NCI-H748 treated with DMSO at 0.1 percent for 48 hours (cell line): Measurements from ENCODE around the gene TP73.

Experiments
- DNase-seq: peaks from one replicate; lab custom pipeline; 2025; lab: John Stamatoyannopoulos, UW

The TP73 gene

GRCh38 chr1:3673381-3674099, 21.2 kb downstream of the TP73 start:
- DNase-seq, result no peak

GRCh38 chr1:3674100-3675094, 22.1 kb downstream of the TP73 start:
- DNase-seq, result no peak

DNA sequence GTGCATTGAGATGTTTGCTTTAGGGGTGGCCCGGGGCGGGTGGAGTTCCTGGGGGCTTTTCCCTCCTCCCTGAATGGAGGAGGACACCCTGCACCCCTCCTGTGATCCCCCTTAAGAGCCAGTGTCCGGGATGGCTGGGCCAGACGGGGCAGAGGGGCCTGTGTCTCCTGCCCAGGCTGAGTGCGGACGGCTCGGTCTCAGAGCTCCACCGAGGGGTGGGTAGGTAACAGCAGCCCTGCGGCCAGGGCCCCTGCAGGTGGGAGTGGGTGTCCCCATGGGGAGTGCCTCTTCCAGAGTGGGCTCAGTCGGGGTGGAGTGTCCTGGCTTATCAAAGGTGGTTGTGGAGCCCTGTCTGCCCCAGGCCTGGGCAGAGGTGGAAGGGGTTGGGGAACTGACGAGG, 23.1 kb downstream of the TP73 start:
- no peak for DNase-seq

GRCh38 chr1:3676581-3677470, 24.5 kb downstream of the TP73 start:
- no peak for DNase-seq

- DNase-seq, result no peak
Measured at GRCh38 chr1:3677484-3677883, 25.2 kb downstream of the TP73 start.

GRCh38 chr1:3678361-3679097, 26.2 kb downstream of the TP73 start:
- DNase-seq, result no peak

DNA sequence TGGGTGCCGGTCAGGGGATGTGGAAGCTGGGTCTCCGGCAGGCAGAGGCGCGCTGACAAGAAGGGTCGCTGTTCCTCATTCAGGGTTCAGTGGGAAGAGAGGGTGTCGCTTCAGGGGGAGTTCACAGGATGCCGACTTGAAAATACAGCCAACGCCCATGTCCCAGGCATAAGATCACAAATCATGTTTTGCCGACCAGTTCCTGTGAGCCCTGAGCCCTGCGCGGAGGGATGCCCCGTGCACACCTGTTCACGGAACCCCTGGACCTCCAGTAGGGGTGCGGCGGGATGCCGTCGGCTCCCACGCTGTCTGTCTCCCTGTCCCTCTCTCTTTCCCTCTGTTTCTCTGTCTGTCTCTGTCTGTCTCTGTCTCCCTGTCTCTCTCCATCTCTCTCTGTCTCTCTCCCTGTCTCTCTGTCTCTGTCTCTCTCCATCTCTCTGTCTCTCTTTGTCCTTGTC, 26.8 kb downstream of the TP73 start:
- no peak for DNase-seq

- DNase-seq, result no peak
Measured at GRCh38 chr1:3679799-3680453, 27.6 kb downstream of the TP73 start.

DNA sequence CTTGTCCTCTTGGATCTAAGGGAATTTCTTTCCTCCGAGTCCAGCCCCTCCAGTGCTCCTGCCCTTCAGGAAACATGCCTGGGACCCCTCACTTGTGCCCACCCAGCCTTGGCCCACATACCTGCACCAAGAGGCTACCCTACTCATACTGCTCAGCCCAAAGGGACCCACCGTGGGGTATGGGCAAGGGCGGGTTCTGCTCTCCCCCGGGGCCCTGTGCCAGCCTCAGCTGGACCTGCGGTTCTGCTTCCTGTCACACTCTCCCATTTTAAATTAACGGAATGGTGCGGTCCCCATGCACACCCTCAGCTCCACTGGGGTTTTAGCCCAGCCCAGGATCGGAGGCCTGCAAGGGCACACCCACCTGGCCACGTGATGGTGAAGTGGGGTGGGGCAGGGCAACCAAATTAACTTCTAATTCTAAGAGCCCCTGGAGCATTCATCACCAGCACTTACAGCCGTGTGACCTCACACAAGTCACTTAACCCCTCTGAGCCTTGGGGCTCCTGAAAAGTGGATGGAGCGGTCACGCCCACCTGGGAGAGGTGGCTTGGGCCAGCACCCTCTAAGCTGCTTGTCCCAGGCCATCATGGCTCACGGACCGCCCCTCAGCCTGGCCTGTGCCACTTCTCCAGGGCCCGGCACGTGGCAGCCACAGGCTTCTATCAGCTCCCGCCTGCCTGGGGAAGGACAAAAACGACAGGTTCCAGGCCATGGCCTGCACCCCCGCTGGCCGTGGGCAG, 28.3 kb downstream of the TP73 start:
- DNase-seq, result no peak

GRCh38 chr1:3681231-3681897, 29.0 kb downstream of the TP73 start:
- DNase-seq, result no peak

GRCh38 chr1:3681898-3682806, 29.8 kb downstream of the TP73 start:
- no peak for DNase-seq

- DNase-seq, result no peak
Measured at GRCh38 chr1:3683197-3683596, 30.9 kb downstream of the TP73 start.

- no peak for DNase-seq
Measured at GRCh38 chr1:3683992-3684391, 31.7 kb downstream of the TP73 start.

DNA sequence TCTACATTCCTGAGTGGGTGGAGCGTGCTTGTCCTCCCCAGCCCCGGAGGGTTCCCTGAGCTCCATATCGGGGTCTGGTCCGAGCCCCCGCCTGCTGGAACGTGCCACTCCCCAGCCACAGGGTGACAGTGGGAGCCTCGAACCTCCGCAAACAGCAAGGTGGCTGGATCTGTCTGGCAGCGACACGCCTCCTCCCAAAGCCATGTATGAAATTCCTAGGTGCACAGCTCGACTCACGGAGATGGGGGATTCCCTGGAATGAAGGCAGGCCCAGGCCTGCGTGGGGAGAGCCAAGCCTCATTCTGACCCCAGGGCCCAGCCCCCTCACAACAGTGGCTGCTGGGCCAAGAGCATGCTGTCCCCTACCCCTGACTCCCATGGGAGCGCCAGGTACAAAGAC, 32.9 kb downstream of the TP73 start:
- no peak for DNase-seq

- no peak for DNase-seq
Measured at GRCh38 chr1:3685906-3686305, 33.6 kb downstream of the TP73 start.

DNA sequence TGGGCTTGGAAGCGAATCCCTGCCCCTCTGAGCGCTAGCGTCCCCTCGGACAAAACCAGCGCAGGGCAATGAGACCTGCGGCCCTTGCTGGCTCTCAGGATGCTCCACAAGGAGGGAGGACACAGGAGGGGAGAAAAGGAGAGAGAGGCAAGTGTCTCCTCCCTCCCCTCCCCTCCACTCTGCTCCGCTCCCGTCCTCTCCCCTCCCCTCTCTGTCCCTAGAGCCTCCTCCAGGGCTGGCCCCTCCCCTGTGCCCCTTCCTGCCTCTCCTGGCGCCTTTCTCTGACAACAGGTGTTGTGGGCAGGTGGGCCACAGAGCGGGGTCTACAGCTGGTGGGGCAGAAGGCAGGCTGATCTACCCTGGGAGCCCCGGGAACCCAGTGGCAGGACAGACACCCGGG, 35.2 kb downstream of the TP73 start:
- no peak for DNase-seq

GRCh38 chr1:3688356-3689137, 36.2 kb downstream of the TP73 start:
- no peak for DNase-seq
